ENCODE measurements around the gene TNFRSF4. TPM values are rescaled to one million over a fixed set of nuclear protein-coding genes. Genes with fewer than 3 reads are reported as not detected.

The TNFRSF4 gene
- total and polyA plus RNA-seq, 10 of the 15 experiments (the other 5 are each of a cell fraction or from before 2014, with no cell fraction given), result 0.05 to 7.3 (median 2.5) TPM; not detected in 1

GRCh38 chr1:1189111-1189510 is 24.8 kb downstream of the TNFRSF4 start (continued):
- TF ChIP-seq CEBPB (IDR thresholded peaks at IDR 0.05; ENCODE audit: borderline replicate concordance in 1 of 2, low read depth in 2 of 2, low read length in 2 of 2) (no peak), RCOR1 (conservative IDR thresholded peaks at IDR 0.05; ENCODE audit: low read depth, low read length) (no peak), YY1 (IDR thresholded peaks at IDR 0.05; ENCODE audit: low read depth, low read length) (no peak), ZBTB11 (CRISPR knock-in tag; IDR thresholded peaks at IDR 0.05) (no peak)
- TF ChIP-seq, protein P1, sequence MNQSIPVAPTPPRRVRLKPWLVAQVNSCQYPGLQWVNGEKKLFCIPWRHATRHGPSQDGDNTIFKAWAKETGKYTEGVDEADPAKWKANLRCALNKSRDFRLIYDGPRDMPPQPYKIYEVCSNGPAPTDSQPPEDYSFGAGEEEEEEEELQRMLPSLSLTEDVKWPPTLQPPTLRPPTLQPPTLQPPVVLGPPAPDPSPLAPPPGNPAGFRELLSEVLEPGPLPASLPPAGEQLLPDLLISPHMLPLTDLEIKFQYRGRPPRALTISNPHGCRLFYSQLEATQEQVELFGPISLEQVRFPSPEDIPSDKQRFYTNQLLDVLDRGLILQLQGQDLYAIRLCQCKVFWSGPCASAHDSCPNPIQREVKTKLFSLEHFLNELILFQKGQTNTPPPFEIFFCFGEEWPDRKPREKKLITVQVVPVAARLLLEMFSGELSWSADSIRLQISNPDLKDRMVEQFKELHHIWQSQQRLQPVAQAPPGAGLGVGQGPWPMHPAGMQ (IDR thresholded peaks at IDR 0.05; ENCODE audit: borderline replicate concordance), result no peak

DNA sequence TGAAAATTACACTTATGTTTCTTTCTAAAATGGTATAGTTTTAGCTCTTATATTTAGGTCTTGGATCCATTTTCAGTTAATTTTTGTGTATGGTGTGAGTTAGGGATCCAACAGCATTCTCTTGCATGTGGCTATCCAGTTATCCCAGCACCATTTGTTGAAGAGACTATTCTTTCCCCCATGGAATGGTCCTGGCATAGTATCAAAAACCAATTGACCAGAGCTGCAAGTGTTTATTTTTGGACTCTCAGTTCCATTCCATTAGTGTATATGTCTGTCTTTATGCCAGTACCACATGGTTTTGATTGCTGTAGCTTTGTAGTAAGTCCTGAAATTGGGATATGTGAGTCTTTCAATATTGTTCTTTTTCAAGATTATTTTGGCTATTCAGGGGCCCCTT is 26.0 kb downstream of the TNFRSF4 start:
- Histone ChIP-seq H3K9ac (ENCODE audit: control insufficient read depth, insufficient read depth, low read length) (no peak overlapping the region), H3K36me3 (ENCODE audit: control insufficient read depth in 2 of 2, insufficient read depth in 2 of 2, low read length in 1 of 2) (no peaks in the 10 kb centered on the region), H3K9me3 (replicated peaks; ENCODE audit: control insufficient read depth, insufficient read depth, low read length) (no peaks in the 10 kb centered on the region; the same call in 2 of the 3 replicates), H3K4me1 (ENCODE audit: control insufficient read depth, insufficient read depth, low read length) (no peaks in the 10 kb centered on the region), H3K79me2 (ENCODE audit: control insufficient read depth, insufficient read depth, low read length) (no peaks in the 10 kb centered on the region), H3K27me3 (replicated peaks in 1 of 2; ENCODE audit: control insufficient read depth in 2 of 2, insufficient read depth in 2 of 2, low read length in 1 of 2) (no peaks in the 10 kb centered on the region), H4K20me1 (ENCODE audit: control insufficient read depth, insufficient read depth) (no peaks in the 10 kb centered on the region), H3K27ac (ENCODE audit: control insufficient read depth, insufficient read depth) (no peak overlapping the region), H3K4me2 (ENCODE audit: control insufficient read depth, insufficient read depth) (no peak overlapping the region), H2AFZ (ENCODE audit: control insufficient read depth, low read depth, low read length) (no peak overlapping the region), H3K4me3 (no peak overlapping the region)
- in situ Hi-C loops (cut with MboI), result no loop called here
- ATAC-seq, result no peak
- intact Hi-C loops (cut with micrococcal nuclease; ENCODE audit: unreplicated experiment), result no loop called here
- DNase-seq (ENCODE audit: low read depth, low spot score), result no peak
- no peak for FAIRE-seq
- POLR2A ChIA-PET, result interaction anchor here (0.9 to 1.6 kb wide), 2 partner anchors 13 to 166 kb away, joined by 3 to 6 read pairs; no protein-coding TSS in a partner anchor
- no TSS peak for BruUV-seq (replicated peaks)
- SMC1A ChIA-PET (ENCODE audit: uncharacterized antibody, unreplicated experiment), result interaction anchor here (0.7 to 1.1 kb wide), 2 partner anchors 35 to 207 kb away, joined by 3 read pairs; no protein-coding TSS in a partner anchor
- RAD21 ChIA-PET (ENCODE audit: unreplicated experiment), result interaction anchor here (0.7 to 1.3 kb wide), 3 partner anchors 16 to 102 kb away, joined by 3 to 4 read pairs (median 3); no protein-coding TSS in a partner anchor
- CTCF ChIA-PET, result interaction anchor here (0.6 to 1.7 kb wide), 3 partner anchors 65 to 104 kb away, joined by 3 to 4 read pairs (median 3); no protein-coding TSS in a partner anchor
- no peak for TF ChIP-seq CTCF (IDR thresholded peaks at IDR 0.05 in 2 of 3, conservative IDR thresholded peaks at IDR 0.05 in 1 of 3; ENCODE audit: control insufficient read depth in 2 of 3, extremely low read depth in 1 of 3, insufficient read depth in 1 of 3, low read depth in 3 of 3, low read length in 3 of 3)
- TF ChIP-seq, protein P1 (IDR thresholded peaks at IDR 0.05; ENCODE audit: borderline replicate concordance), result no peak
- no peak for TF ChIP-seq GATAD2B (conservative IDR thresholded peaks at IDR 0.05; ENCODE audit: low read depth)
- no peak for TF ChIP-seq NFYA (IDR thresholded peaks at IDR 0.05; ENCODE audit: borderline replicate concordance, low read depth, low read length)
- no peak for TF ChIP-seq RUNX3 (IDR thresholded peaks at IDR 0.05; ENCODE audit: low read length)
- TF ChIP-seq SUZ12 (IDR thresholded peaks at IDR 0.05; ENCODE audit: unreplicated experiment), result no peak
- TF ChIP-seq BCL11A (IDR thresholded peaks at IDR 0.05; ENCODE audit: low read depth, low read length), result no peak
- TF ChIP-seq STAT1 (conservative IDR thresholded peaks at IDR 0.05), result no peak
- no peak for TF ChIP-seq TCF3 (IDR thresholded peaks at IDR 0.05; ENCODE audit: borderline replicate concordance, insufficient read depth, low read depth, low read length)
- TF ChIP-seq FOS (IDR thresholded peaks at IDR 0.05; ENCODE audit: borderline replicate concordance, extremely low read depth, insufficient read length), result no peak
- TF ChIP-seq BACH1 (IDR thresholded peaks at IDR 0.05; ENCODE audit: borderline replicate concordance), result no peak
